Stimulated activated CD4-positive, alpha-beta T cell treated with anti-CD3 and anti-CD28 coated beads, Interleukin-2, amount 100 ng/mL, for 48 hours (primary cell): Measurements from ENCODE around the gene LRRC14B.

Source experiments
- DNase-seq, 2 donors: peaks; one replicate each; pipeline ENCODE4 v3.0.0-alpha.2; 2020

Gene LRRC14B

GRCh38 chr5:176296-176823 lies 14.9 kb upstream of the LRRC14B start:
- no peak for DNase-seq

- no peak for DNase-seq
Measured at GRCh38 chr5:178110-178509, 13.2 kb upstream of the LRRC14B start.

- no peak for DNase-seq
Measured at GRCh38 chr5:179401-179800, 11.9 kb upstream of the LRRC14B start.

- DNase-seq, result no peak
Measured at GRCh38 chr5:180286-180918, 10.9 kb upstream of the LRRC14B start.

GRCh38 chr5:181160-181559 lies 10.1 kb upstream of the LRRC14B start:
- DNase-seq, result no peak

- no peak for DNase-seq
Measured at GRCh38 chr5:181566-181965, 9.7 kb upstream of the LRRC14B start.

GRCh38 chr5:182126-182525 lies 9.2 kb upstream of the LRRC14B start:
- DNase-seq, result no peak

- no peak for DNase-seq
Measured at GRCh38 chr5:184471-184870, 6.8 kb upstream of the LRRC14B start.

GRCh38 chr5:185095-186070 lies 5.9 kb upstream of the LRRC14B start:
- no peak for DNase-seq

- no peak for DNase-seq
Measured at GRCh38 chr5:186091-187041, 4.9 kb upstream of the LRRC14B start.

- DNase-seq, result no peak
Measured at GRCh38 chr5:187042-187431, 4.3 kb upstream of the LRRC14B start.

GRCh38 chr5:187617-188451 lies 3.5 kb upstream of the LRRC14B start:
- DNase-seq, result no peak

- DNase-seq, result peak; percentile 87 to 88
Measured at GRCh38 chr5:188488-189481, 2.5 kb upstream of the LRRC14B start.

GRCh38 chr5:189486-189885 lies 1.8 kb upstream of the LRRC14B start:
- DNase-seq, result no peak

- no peak for DNase-seq
Measured at GRCh38 chr5:189976-190365, 1.3 kb upstream of the LRRC14B start.

- DNase-seq, result no peak
Measured at GRCh38 chr5:190366-191035, 794 bp upstream of the LRRC14B start.

GRCh38 chr5:191949-192690 lies 825 bp downstream of the LRRC14B start:
- DNase-seq, result no peak

GRCh38 chr5:192691-192969 lies 1.3 kb downstream of the LRRC14B start:
- no peak for DNase-seq
